Measurements from ENCODE around the gene DCAF7. TPM values are rescaled to one million over a fixed set of nuclear protein-coding genes. Genes with fewer than 3 reads are reported as not detected.

Gene DCAF7
- total RNA-seq, 1 experiment from 2014 or later, result 36.8 TPM

DNA sequence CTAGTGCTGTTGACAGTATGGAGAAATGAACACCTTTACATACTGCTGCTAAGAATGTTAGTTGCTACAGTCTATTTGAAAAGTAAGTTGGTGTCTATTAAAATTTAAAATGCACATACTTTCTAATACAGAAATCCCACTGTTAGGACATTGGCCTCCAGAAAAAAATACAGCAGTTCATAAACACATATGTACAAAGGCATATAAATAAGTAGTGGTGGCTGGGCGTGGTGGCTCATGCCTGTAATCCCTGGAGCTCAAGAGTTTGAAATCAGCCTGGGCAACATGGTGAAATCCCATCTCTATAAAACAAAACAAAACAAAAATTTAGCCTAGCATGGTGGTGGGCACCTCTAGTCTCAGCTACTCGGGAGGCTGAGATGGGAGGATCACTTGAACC, 13.1 kb downstream of the DCAF7 start:
- in situ Hi-C loops (cut with HindIII; ENCODE audit: low pct_unique_long_range_greater_than_20kb, low sequenced_read_pairs), result no loop called here
- DNase-seq (ENCODE audit: low read depth, low spot score), result no peak

DNA sequence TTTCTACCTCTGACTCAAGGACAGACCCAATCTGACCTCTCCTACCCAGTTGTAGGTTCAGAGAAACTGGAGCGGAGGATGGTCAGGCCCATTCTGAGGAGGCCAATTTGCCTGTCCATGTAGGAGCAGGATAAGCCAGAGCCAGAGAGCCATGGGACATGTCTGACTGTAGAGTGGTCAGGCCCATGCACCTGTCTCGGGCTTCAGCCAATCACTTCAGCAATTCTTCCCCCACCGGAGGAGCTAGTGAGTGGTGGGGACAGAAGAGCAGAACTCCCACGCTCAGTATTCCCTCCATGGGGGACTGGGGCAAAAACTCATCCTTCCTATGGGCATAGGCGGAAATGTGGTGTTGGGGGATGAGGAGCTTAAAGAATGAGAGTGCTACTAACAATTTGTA, 14.3 kb downstream of the DCAF7 start:
- no peak for DNase-seq (ENCODE audit: low read depth, low spot score)
- in situ Hi-C loops (cut with HindIII; ENCODE audit: low pct_unique_long_range_greater_than_20kb, low sequenced_read_pairs), result no loop called here

DNA sequence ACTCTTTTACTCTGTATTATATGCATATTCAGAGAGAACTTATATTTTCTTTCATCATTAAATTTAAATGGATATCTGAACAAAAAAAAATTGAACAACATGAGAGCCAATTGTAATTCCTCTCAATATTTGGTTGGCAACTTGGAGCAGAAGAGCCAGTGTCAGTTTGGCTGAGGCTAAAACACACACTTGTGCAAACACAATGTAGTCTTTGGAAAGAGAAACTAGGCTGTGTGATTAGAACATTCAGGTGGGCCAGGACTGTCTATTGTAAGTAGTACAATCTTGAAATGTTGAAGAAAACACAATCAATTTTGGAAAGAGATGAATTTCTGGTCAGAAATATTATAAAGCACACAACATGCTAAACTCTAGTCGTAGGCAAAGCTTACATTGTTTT, 17.0 kb downstream of the DCAF7 start:
- in situ Hi-C loops (cut with HindIII; ENCODE audit: low pct_unique_long_range_greater_than_20kb, low sequenced_read_pairs), result no loop called here

DNA sequence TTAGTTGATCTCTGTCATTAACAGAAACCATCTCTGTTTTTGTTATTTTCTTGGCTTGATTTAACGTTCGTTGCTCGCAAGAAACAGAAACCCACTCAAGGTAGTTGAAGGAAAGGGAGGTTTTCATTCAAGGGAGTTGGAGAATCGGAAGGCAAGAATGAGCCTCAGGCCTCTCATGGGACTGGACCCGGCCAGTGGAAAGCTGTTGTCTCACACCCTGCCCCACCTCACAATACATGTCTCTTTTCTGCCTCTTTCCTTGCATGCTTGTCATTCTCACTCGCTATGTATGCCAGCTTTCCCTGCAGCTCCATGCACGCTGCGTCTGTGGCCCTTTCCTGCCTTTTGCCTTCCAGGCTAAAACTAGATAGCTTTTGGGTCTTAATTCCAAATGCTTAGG, 18.3 kb downstream of the DCAF7 start:
- in situ Hi-C loops (cut with HindIII; ENCODE audit: low pct_unique_long_range_greater_than_20kb, low sequenced_read_pairs), result no loop called here
- DNase-seq (ENCODE audit: low read depth, low spot score), result no peak

More for the DNA sequence above, 17.0 kb downstream of the DCAF7 start:
- DNase-seq (ENCODE audit: low read depth, low spot score), result no peak

DNA sequence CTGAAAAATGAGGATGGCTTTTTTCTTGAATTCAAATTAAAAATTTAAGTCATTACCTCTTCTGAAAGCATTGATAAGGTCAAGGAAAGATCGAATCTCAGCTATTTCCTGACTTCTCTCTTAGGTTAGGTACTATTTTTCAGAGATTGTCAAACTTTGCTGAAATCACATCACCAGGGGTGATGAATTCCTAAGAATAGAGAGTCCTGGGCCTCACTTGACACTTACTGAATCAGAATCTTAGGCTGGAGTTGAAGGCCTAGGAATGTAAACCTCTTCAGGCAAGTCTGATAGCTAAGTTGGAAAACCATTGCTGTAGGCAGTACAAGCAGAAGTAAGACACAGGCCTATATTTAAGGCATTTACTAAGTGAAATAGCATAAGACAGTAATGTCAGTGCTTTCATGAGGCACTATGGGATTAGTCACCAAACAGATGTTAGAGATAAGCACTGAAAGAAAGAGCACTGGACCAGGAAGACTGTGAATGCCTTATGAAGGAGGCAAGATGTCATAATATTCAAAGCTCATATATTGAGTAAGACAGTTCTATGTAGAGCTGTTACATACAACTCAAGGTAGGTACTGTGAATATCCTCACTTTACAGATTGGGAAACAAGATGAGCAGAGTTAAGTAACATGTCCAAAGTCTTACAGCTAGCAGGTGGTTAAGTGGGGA, 21.5 kb downstream of the DCAF7 start:
- in situ Hi-C loops (cut with HindIII; ENCODE audit: low pct_unique_long_range_greater_than_20kb, low sequenced_read_pairs), result no loop called here
- no peak for DNase-seq (ENCODE audit: low read depth, low spot score)

DNA sequence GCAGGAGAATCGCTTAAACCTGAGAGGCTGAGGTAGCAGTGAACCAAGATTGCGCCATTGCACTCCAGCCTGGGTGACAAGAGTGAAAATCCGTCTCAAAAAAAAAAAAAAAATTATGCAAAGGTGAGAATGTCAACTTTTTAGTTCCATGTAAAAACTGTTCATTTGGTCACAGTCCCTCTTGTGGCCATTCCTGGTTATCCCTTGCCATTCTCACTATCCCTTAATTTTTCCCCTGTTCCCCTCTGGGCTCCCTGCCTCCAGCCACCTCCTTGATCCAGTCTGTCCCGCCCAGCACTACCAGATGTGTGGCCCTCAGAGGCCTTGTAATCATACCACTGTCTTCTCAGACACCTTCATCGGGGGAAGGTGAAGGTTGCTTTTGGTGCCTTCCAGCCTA, 23.4 kb downstream of the DCAF7 start:
- in situ Hi-C loops (cut with HindIII; ENCODE audit: low pct_unique_long_range_greater_than_20kb, low sequenced_read_pairs), result no loop called here
- DNase-seq (ENCODE audit: low read depth, low spot score), result peak; percentile 50

DNA sequence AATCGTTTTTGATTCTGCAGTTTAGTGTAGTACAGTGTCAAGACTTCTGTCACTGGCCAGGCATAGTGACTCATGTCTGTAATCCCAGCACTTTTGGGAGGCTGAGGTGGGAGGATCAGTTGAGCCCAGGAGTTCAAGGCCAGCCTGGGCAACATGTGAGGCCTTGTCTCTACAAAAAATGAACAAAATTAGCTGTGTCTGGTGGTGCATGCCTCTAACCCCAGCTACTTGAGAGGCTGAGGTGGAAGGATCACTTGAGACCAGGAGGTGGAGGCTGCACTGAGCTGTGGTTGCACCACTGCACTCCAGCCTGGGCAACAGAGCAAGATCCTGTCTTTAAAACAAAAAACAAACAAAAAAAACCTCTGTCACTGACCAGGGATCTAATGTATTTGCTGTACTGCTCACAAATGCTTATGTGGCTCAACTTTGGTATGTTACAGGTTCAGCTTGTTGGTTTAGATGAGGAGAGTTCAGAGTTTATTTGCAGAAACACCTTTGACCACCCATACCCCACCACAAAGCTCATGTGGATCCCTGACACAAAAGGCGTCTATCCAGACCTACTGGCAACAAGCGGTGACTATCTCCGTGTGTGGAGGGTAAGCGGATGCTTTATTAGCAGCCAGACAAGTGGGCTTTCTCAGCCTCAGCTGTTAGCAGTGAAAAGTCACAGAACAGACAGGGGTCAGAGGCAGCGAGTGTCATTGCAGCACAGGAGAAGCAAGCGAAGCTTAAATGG, 27.9 kb downstream of the DCAF7 start:
- in situ Hi-C loops (cut with HindIII; ENCODE audit: low pct_unique_long_range_greater_than_20kb, low sequenced_read_pairs), result no loop called here
- DNase-seq (ENCODE audit: low read depth, low spot score), result no peak

DNA sequence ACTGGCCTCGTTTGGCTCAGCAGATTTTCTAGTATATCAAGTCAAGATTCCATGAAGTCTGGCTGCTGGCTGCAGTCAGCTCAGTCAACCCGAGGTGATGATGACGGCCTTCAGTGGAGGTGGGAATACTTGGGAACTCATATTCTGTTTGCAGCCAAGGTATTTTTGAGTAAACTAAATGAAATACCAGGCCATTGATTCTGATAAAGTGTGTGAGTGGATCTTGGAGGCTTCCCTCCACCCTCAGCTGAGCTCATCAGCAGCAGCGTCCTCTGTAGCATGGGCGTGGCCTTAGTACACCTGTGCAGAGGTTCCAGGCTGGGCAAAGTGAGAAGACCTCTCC, 28.5 kb downstream of the DCAF7 start:
- in situ Hi-C loops (cut with HindIII; ENCODE audit: low pct_unique_long_range_greater_than_20kb, low sequenced_read_pairs), result no loop called here
- DNase-seq (ENCODE audit: low read depth, low spot score), result no peak

DNA sequence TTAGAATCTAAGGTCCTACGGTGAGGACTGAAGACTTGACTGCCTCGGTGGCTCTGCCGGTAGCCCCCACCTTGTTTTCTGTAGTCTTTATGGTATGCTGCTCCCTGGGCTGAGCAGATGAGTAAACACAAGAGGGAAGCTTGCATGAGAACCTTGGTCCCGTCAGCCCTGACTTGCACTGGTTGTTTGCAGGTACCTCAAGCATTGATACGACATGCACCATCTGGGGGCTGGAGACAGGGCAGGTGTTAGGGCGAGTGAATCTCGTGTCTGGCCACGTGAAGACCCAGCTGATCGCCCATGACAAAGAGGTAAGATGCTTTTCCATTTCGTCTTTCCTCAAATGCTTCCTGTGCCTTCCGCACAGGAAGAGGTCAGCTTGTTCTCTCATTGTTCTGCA, 29.4 kb downstream of the DCAF7 start:
- in situ Hi-C loops (cut with HindIII; ENCODE audit: low pct_unique_long_range_greater_than_20kb, low sequenced_read_pairs), result no loop called here
- DNase-seq (ENCODE audit: low read depth, low spot score), result no peak

DNA sequence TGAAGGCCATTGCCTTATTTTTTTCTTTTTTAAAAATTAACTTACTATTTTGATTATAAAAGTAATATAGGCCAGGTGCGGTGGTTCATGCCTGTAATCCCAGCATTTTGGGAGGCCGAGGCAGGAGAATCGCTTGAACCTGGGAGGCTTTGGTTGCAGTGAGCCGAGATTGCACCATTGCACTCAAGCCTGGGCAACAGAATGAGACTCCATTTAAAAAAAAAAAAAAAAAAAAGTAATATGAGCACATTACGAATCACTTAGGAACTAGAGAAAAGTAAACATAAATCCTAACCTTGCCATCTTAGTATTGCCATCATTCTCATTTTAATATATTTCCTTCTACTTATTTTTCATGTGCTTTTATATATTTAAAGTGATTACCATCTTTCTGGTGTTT, 37.5 kb downstream of the DCAF7 start:
- in situ Hi-C loops (cut with HindIII; ENCODE audit: low pct_unique_long_range_greater_than_20kb, low sequenced_read_pairs), result no loop called here

DNA sequence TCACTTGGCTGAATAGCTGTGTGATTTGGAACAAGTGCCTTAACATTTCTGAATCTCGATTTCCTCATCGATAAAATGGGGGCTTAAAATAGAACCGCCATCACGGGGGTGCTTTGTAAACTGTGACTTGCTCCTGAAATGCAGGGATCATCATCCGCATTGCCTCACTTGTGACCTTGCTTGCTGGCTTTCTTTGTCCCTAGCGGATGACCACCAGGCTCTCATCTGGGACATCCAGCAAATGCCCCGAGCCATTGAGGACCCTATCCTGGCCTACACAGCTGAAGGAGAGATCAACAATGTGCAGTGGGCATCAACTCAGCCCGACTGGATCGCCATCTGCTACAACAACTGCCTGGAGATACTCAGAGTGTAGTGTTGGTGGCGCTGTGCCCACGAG, 38.5 kb downstream of the DCAF7 start:
- no peak for DNase-seq (ENCODE audit: low read depth, low spot score)
- in situ Hi-C loops (cut with HindIII; ENCODE audit: low pct_unique_long_range_greater_than_20kb, low sequenced_read_pairs), result no loop called here

More for the DNA sequence above, 37.5 kb downstream of the DCAF7 start:
- DNase-seq (ENCODE audit: low read depth, low spot score), result no peak

DNA sequence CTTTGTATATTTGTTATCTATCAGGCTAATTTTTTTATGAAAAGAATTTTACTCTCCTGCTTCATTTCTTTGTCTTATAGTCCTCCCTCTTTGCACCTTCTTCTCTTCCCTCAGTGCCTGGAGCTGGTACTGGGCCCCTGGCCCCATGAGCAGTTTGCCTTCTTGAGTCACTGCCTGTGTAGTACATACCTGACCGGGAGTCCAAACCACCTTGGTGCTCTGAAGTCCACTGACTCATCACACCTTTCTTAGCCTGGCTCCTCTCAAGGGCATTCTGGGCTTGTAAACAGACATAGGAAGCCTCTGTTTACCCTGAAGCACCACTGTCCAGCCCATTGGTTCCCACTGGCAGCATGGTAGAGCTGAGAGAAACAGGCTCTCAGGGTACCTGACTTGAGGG, 39.4 kb downstream of the DCAF7 start:
- in situ Hi-C loops (cut with HindIII; ENCODE audit: low pct_unique_long_range_greater_than_20kb, low sequenced_read_pairs), result no loop called here
- DNase-seq (ENCODE audit: low read depth, low spot score), result no peak

DNA sequence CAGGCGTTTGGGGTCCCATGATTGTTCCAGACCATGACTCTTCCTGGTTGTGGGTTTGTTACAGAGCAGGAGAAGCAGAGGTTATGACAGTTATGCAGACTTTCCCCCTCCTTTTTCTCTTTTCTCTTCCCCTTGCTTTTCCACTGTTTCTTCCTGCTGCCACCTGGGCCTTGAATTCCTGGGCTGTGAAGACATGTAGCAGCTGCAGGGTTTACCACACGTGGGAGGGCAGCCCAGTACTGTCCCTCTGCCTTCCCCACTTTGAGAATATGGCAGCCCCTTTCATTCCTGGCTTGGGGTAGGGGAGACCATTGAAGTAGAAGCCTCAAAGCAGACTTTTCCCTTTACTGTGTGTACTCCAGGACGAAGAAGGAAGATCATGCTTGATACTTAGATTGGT, 42.5 kb downstream of the DCAF7 start:
- no peak for DNase-seq (ENCODE audit: low read depth, low spot score)

DNA sequence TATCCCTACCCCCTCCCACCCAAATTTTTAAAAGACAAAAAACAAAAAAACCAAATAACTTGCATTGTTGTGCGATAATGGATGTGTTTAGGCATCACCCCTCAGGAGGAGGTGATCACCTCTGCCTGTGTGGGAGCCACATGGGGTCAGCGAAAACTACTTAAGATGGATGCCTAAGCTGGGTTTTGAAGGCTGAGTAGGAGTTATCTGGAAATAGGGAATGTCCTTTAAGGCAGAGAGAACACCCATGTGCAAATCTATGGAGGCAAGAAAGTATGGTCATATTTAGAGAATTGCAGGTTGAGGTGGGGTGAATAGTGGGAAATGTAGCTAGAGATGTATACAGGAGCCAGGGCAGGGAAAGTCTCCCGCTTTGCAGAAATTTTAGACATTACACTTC, 44.9 kb downstream of the DCAF7 start:
- in situ Hi-C loops (cut with HindIII; ENCODE audit: low pct_unique_long_range_greater_than_20kb, low sequenced_read_pairs), result no loop called here
- no peak for DNase-seq (ENCODE audit: low read depth, low spot score)

More for the DNA sequence above, 42.5 kb downstream of the DCAF7 start:
- in situ Hi-C loops (cut with HindIII; ENCODE audit: low pct_unique_long_range_greater_than_20kb, low sequenced_read_pairs), result no loop called here

DNA sequence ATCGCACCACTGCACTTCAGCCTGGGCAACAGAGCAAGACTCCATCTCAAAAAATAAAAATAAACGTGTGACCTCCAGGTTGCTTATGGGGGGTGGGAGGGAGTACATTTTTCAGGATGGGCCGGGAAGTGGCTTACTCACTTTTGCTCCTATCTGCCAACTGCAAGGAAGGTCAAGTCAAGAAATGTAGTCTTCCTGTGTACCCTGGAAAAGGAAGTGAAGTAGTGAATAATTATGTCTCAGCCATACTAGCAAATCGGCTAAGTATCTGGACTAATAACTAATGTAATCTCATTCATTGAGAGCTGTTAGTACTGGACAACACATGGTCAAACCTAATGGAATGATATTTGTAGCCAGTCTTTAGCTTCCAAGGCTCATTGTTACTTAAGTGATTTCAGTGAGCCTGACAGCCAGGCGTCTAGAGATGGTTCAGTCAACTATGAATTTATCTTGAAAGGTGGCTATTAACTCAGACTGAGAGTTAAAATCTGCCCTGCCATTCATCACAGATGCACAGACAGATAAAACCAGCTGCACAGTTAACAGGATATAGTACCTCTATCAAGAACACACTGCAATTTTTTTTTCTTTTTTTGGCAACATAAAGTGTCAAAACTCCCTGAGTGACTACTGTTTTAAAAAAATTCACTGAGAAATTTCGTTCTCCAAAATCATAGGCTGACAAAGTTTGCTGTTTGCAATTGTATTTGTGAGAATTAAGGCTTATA, 46.7 kb downstream of the DCAF7 start:
- no peak for DNase-seq (ENCODE audit: low read depth, low spot score)
- in situ Hi-C loops (cut with HindIII; ENCODE audit: low pct_unique_long_range_greater_than_20kb, low sequenced_read_pairs), result no loop called here

DNA sequence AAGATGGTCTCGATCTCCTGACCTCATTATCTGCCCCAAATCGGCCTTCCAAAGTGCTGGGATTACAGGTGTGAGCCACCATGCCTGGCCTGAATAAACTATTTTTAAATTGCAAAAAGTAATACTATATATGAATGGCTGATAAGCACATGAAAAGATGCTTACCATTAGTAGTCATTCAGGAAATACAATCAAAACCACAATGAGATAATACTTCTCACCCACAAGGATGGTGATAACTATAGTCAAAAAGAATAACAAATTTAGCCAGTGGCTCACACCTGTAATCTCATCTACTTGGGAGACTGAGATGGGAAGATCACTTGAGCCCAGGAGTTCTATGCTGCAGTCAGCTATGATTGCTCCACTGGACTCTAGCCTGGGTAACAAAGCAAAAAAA, 48.0 kb downstream of the DCAF7 start:
- in situ Hi-C loops (cut with HindIII; ENCODE audit: low pct_unique_long_range_greater_than_20kb, low sequenced_read_pairs), result no loop called here
- DNase-seq (ENCODE audit: low read depth, low spot score), result no peak

DNA sequence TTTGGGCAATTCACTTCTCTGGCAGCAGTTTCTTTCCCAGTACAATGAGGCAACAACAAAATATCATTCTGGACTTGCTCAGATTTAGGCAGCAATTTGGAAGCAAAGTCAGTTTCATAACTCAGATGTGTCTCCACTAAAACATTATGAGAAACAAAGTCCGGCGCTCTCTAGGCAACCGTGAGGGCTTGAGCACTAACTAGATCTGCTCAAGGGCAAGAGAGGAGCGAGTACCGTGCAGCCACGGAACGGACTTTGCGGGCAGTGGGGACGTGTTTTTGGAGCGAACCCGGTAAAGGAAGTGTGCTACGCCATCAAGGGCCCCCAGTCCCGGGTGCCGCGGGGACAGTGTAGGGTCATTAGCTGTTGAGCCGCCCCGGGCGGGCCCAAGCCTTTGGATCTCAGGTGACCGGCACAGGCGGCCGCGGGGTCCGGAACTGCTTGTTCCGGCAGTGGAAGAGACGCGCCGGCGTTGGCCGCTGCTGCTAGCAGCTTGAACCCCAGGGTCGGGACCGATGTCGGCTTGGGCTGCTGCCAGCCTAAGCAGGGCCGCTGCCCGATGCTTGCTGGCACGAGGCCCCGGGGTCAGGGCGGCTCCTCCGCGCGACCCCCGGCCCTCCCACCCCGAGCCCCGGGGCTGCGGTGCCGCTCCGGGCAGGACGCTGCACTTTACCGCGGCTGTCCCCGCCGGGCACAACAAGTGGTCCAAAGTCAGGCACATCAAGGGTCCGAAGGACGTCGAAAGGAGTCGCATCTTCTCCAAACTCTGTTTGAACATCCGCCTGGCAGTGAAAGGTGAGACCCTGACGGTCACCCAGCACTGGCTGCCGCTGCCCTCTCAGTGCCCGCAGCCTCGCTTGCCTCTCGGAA, 50.5 kb downstream of the DCAF7 start, which contains the start of gene TACO1:
Gene TACO1, plus strand, starts transcription at position 327 of the 870 bp plus-strand sequence. Its CDS starts 189 bp downstream, at position 516.
- in situ Hi-C loops (cut with HindIII; ENCODE audit: low pct_unique_long_range_greater_than_20kb, low sequenced_read_pairs), result no loop called here
- peak; percentile 82 for DNase-seq (ENCODE audit: low read depth, low spot score)

Measured in SK-MEL-5 (cell line).